Aorta (tissue), 5 donors: ENCODE results near the gene CDIP1. TPM values are rescaled to one million over a fixed set of nuclear protein-coding genes. Genes with fewer than 3 reads are reported as not detected.
A peak's percentile ranks its signal among the peaks of the same experiment; 100 is the strongest.
"Not testable (repeated sequence)": the region's sequence is repeated elsewhere in the genome, so short reads cannot be mapped to it uniquely, and the experiment has no call there.

Experiments
- ATAC-seq: fragments of 200-7000 bp; cut with Tn5 transposase; one replicate; pipeline ENCODE4 v1.9.1; 2022; ENCODE audit warnings: moderate library complexity; ENCODE audit not compliant: low FRiP score
- DNase-seq, 2 donors: peaks; one replicate each; pipeline ENCODE4 v3.0.0-alpha.2; 2020
- H3K27ac ChIP-seq, 2 donors: one replicate each; pipeline ENCODE4 v1.5.1; 2013; ENCODE audit warnings: low read length in 2 of 2, mild to moderate bottlenecking in 2 of 2, moderate library complexity in 2 of 2, control low read depth in 1 of 2, inconsistent platforms in 1 of 2, low read depth in 1 of 2
- H3K27me3 ChIP-seq, 2 donors: one replicate each; pipeline ENCODE4 v1.6.1; 2013; ENCODE audit warnings: control low read depth in 1 of 2, low read length in 1 of 2, mild to moderate bottlenecking in 1 of 2, moderate library complexity in 1 of 2; ENCODE audit not compliant: insufficient read depth in 2 of 2, control insufficient read depth in 1 of 2
- H3K36me3 ChIP-seq, 2 donors: one replicate each; pipeline ENCODE4 v1.6.1; 2013; ENCODE audit warnings: control low read depth in 1 of 2, low read length in 1 of 2, mild to moderate bottlenecking in 1 of 2; ENCODE audit not compliant: insufficient read depth in 2 of 2, control insufficient read depth in 1 of 2
- H3K4me1 ChIP-seq, 2 donors: one replicate each; pipeline ENCODE4 v1.6.1; 2013; ENCODE audit warnings: low read length in 2 of 2, control low read depth in 1 of 2, mild to moderate bottlenecking in 1 of 2, moderate library complexity in 1 of 2; ENCODE audit not compliant: insufficient read depth in 2 of 2, control insufficient read depth in 1 of 2
- H3K4me3 ChIP-seq, 2 donors: one replicate each; pipeline ENCODE4 v1.5.1; 2013; ENCODE audit warnings: low read length in 2 of 2, control low read depth in 1 of 2, mild to moderate bottlenecking in 1 of 2
- H3K9me3 ChIP-seq: one replicate; pipeline ENCODE4 v1.6.1; 2013; ENCODE audit warnings: mild to moderate bottlenecking, low read length; ENCODE audit not compliant: control insufficient read depth
- WGBS, 2 donors: extraction: QIAGEN DNeasy Blood & Tissue Kit; methylation state at CpG; one replicate each; pipeline ENCODE4 v1.1.7; 2013; 5-methylcytosine and 5-hydroxymethylcytosine counted together
- intact Hi-C, 2 donors: fragments of 100-400 bp; cut with DNase I; formaldehyde crosslinking; loops; one replicate each; pipeline versions ENCODE4 v1.14.2 to v1.15.0; 2022
- long read RNA-seq, 2 donors: library from polyadenylated mRNA; unstranded; transcript quantifications; one replicate each; pipeline ENCODE4 v2.0.0, GENCODE V29; 2020 to 2021
- polyA plus RNA-seq, 2 donors: library from polyadenylated mRNA; stranded (reverse); fragments of 200-250 nt; gene quantifications; one replicate each; pipeline ENCODE4 v1.2.3, GENCODE V29; 2013
- total RNA-seq, 2 donors: library from RNA; stranded (reverse); fragmentation: NEBNext Ultra II Directional; extraction: Animal tissue kit (Norgen Biotek cat#: 25700); gene quantifications; one replicate each; pipeline ENCODE4 v1.2.1, GENCODE V29; 2021
- donor health status: healthy with polysubstance abuse.
- donor health status: Bipolar disorder and iron deficiency.
- donor health status: DM: no; HTN: no; CAD: no.
- donor health status: DM: no; HTN: no; CAD: no.
- donor health status: DM: yes; HTN: yes; CAD: no.

Gene CDIP1
- total RNA-seq (10 to 100 TPM; 23.6 to 34.7 TPM), polyA plus RNA-seq (10 to 100 TPM; 12.5 to 18.4 TPM)
- long read RNA-seq, donor 1, transcript CDIP1-205 (6 exons, 2,774 nt), result minor isoform, 6 of 65 reads
- long read RNA-seq, donor 1, transcript CDIP1-201 (5 exons, 3,009 nt), result minor isoform, 5 of 65 reads
- long read RNA-seq, donor 1, transcript CDIP1-209 (6 exons, 2,062 nt), result major isoform, 18 of 65 reads
- long read RNA-seq, donor 1, partial matches to known transcripts, result 17 of 65 reads
- long read RNA-seq, donor 1, other reads (novel, unspliced or antisense), result 19 of 65 reads
- long read RNA-seq, donor 2, transcript CDIP1-205 (6 exons, 2,774 nt), result major isoform, 6 of 19 reads
- long read RNA-seq, donor 2, partial matches to known transcripts, result 2 of 19 reads
- long read RNA-seq, donor 2, other reads (novel, unspliced or antisense), result 5 of 19 reads

DNA sequence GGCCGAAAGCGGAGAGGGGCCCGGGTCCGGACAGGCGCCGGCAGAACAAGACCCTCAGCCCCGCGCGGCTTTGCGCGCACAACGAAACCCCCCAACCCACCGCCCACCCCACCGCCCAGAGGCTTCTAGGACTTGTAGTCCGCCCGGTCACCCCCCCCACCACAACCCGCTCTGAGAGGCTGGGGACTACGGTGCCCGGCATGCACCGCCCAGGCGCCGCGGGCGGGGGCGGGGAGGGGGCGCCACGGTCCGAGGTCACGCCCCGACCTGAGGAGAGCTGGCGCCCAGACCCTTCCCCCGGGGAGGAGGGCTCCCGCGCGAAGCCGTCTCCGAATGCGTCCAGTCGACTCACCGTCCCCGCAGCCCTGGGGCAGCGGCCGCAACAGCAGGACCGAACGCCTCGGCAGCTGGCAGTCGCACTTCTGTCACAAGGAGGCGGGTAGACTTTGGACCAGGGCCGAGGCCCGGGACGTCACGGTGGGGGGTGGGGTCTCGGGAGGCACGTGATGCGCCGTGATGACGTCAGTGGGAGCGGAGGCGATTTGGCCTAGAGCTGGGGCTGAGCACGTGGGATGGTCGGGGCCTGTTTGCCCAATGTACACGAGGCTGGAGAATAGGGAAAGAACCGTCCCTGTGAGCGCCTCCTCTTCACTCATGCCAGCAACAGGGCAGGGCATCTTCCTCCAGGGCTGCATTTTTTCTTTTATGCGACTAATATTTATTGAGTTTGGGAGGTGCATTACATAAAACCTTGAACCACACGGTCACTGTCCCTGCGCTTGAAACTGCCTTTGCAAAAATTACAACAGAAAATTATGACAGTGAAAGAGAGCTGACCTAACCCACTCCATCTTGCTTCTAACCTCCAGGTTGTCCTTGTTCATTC lies at the start of gene CDIP1:
TSS of gene CDIP1 (minus strand) at position 424 of the 886 bp plus-strand sequence. CDS start 24,643 bp downstream, outside the sequence.
- no peaks in the 10 kb centered on the region for H3K27me3 ChIP-seq
- DNase-seq (peak; percentile 98 to 99), ATAC-seq (peak; percentile 96)
- H3K27ac ChIP-seq, result peak within 1 kb of the TSS in 1 of 2 donors; percentile 39
- H3K4me1 ChIP-seq, result no peaks in the 10 kb centered on the region
- intact Hi-C loops, result loop anchor here in 1 of 2 donors (5.0 kb wide), 1 partner anchor 61 kb away; the partner anchor contains the start of gene HMOX2
- WGBS, 2 donors, result 4 to 5% methylated on average over 63 to 67 of the region's 67 CpGs
- H3K36me3 ChIP-seq, result no peaks in the 10 kb centered on the region
- H3K4me3 ChIP-seq, result peak within 1 kb of the TSS; percentile 67 to 73
- no peaks in the 10 kb centered on the region for H3K9me3 ChIP-seq

GRCh38 chr16:4586291-4586690 lies 47.7 kb upstream of the CDIP1 start:
- Histone ChIP-seq H3K4me3 (no peak overlapping the region), H3K4me1 (no peaks in the 10 kb centered on the region), H3K27ac (no peak overlapping the region), H3K36me3 (no peaks in the 10 kb centered on the region), H3K27me3 (peaks cover 0 to 2% of the 10 kb centered on the region in 2 donors), H3K9me3 (peaks cover 3% of the 10 kb centered on the region)
- ATAC-seq, result no peak
- WGBS, 2 donors, result 64 to 71% methylated on average over 7 of the region's 7 CpGs
- intact Hi-C loops, result no loop called here
- no peak for DNase-seq

DNA sequence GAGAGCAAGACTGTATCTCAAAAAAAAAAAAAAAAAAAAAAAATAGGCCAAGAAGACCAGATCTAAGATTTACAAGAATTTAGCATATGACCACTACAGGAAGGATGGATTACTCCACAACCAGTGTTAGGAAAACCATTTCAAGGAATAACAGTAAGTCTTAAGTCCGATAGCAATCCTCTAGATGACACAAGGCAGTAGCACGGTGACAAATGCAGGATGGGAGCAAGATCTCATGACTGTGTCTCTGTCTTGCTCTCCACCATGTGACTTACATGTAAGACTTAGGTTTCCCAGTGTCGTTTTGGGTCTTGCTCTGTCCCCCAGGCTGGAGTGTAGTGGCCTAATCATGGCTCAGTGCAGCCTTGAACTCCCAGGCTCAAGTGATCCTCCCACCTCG lies 45.3 kb upstream of the CDIP1 start:
- H3K4me3 ChIP-seq, result no peak overlapping the region
- intact Hi-C loops, result no loop called here
- no peak for DNase-seq
- peaks cover 3% of the 10 kb centered on the region for H3K9me3 ChIP-seq
- ATAC-seq, result no peak
- WGBS, 2 donors, result 91 to 93% methylated on average over 4 of the region's 4 CpGs
- no peaks in the 10 kb centered on the region for H3K4me1 ChIP-seq
- no peaks in the 10 kb centered on the region for H3K36me3 ChIP-seq
- H3K27ac ChIP-seq, result no peak overlapping the region
- peaks cover 0 to 2% of the 10 kb centered on the region in 2 donors for H3K27me3 ChIP-seq

DNA sequence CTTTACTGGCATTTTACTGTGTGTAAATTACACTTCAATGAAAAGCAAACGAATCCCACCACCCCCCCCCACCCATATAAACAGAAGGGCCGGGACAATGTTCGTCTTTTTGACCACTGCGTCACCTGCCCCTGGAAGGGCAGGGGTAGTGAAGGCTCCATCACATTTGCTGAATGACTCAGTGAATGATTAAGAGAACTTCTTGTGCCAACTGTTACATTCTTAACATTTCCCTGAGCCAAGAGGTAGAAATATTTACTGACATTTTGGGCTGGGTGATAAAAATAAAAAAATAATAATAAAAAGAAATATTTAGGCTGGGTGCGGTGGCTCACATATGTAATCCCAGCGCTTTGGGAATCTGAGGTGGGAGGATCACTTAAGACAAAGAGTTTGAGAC lies 41.7 kb upstream of the CDIP1 start:
- WGBS, 2 donors, result 18 to 19% methylated on average over 6 of the region's 6 CpGs
- no peak for DNase-seq
- Histone ChIP-seq H3K36me3 (no peaks in the 10 kb centered on the region), H3K4me3 (no peak overlapping the region), H3K4me1 (no peaks in the 10 kb centered on the region), H3K9me3 (no peaks in the 10 kb centered on the region), H3K27me3 (no peaks in the 10 kb centered on the region), H3K27ac (no peak overlapping the region)
- ATAC-seq, result no peak
- intact Hi-C loops, result no loop called here

DNA sequence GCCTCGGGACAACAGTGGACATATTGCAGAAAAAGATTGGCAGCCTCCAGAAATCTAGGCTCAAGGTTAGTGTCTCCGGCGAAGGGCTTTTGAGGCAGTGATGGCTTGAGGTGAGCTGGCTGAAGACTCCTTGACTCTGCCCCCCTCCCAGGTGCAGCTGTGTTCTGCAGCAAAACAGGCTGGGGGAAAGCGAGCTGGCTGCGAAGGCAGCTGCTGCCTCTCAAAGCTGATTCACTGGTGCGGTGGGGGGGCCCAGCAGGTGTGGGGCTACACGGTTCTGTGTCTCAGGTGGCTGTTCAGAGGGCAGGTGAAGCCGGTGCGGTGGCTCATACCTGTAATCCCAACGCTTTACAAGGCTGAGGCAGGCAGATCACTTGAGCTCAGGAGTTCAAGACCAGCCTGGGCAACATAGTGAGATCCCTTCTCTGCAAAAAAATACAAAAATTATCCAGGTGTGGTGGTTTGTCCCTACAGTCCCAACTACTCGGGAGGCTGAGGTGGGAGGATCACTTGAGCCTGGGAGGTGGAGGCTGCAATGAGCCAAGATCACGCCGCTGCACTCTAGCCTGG lies 40.5 kb upstream of the CDIP1 start:
- H3K9me3 ChIP-seq, result no peaks in the 10 kb centered on the region
- 82 to 85% methylated on average over 13 of the region's 13 CpGs for WGBS, 2 donors
- intact Hi-C loops, result no loop called here
- no peaks in the 10 kb centered on the region for H3K36me3 ChIP-seq
- no peaks in the 10 kb centered on the region for H3K27me3 ChIP-seq
- H3K4me1 ChIP-seq, result no peaks in the 10 kb centered on the region
- no peak overlapping the region for H3K4me3 ChIP-seq
- ATAC-seq (no peak), DNase-seq (no peak)
- no peak overlapping the region for H3K27ac ChIP-seq

GRCh38 chr16:4576008-4576407 lies 37.4 kb upstream of the CDIP1 start:
- Histone ChIP-seq H3K27ac (no peak overlapping the region), H3K36me3 (no peaks in the 10 kb centered on the region), H3K9me3 (no peaks in the 10 kb centered on the region), H3K4me1 (no peaks in the 10 kb centered on the region), H3K27me3 (no peaks in the 10 kb centered on the region), H3K4me3 (no peak overlapping the region)
- intact Hi-C loops, result no loop called here
- no peak for DNase-seq
- 95 to 96% methylated on average over 15 of the region's 15 CpGs for WGBS, 2 donors
- ATAC-seq, result no peak

DNA sequence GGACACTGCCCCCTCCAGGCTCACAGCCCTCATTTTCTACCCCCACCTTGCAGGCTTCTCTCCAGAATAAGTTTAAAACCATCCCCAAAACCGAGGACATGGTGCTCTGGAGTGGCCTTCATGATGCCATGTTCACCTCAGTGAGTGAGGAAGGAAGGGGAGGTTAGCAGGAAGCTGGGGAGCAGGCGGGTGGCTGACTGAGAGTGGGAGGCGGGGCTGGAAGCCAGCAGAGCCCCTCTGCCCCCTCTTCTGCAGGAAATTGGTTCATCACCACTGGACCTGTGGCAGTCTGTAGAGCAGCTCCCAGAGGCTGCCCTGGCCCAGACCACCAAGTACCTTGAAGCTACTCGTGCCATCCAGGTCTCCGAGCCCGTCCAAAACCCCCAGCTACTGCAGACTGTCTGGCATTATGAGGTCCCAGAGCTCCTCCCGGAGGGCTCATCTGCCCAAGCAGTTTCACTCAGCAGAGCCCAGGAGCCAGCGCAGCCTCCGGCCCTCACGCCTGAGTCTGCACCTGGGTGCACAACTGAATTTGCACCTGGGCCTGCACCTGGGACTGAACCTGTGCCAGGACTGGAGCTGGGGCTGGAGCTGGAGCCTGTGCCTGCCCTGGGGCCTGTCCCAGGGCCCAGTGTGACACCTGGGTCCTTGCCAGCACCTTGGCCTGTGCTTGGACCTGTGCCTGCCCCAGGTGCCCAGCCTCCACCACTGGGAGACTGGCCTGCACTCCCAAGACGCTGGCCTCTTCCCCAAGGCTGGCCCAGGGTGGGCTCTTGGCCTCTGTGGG lies 36.5 kb upstream of the CDIP1 start:
- no peaks in the 10 kb centered on the region for H3K36me3 ChIP-seq
- WGBS, 2 donors, result 82 to 87% methylated on average over 11 of the region's 11 CpGs
- H3K27ac ChIP-seq, result no peak overlapping the region
- H3K27me3 ChIP-seq, result no peaks in the 10 kb centered on the region
- intact Hi-C loops, result no loop called here
- H3K4me1 ChIP-seq, result no peaks in the 10 kb centered on the region
- DNase-seq (no peak), ATAC-seq (peak; percentile 26)
- H3K4me3 ChIP-seq, result no peak overlapping the region
- H3K9me3 ChIP-seq, result no peaks in the 10 kb centered on the region

GRCh38 chr16:4573926-4574325 lies 35.4 kb upstream of the CDIP1 start:
- intact Hi-C loops, H3K27ac ChIP-seq, ATAC-seq, H3K27me3 ChIP-seq, H3K36me3 ChIP-seq, H3K4me1 ChIP-seq, DNase-seq, H3K9me3 ChIP-seq, H3K4me3 ChIP-seq: not testable (repeated sequence)
- 83 to 84% methylated on average over 7 of the region's 7 CpGs for WGBS, 2 donors
